Lower leg skin (tissue), 4 donors: ENCODE measurements around the gene RASGRP4. TPM values are rescaled to one million over a fixed set of nuclear protein-coding genes. Genes with fewer than 3 reads are reported as not detected.
A peak's percentile ranks its signal among the peaks of the same experiment; 100 is the strongest.

Experiments
- DNase-seq, 2 donors: peaks; one replicate each; pipeline ENCODE4 v3.0.0-alpha.2; 2019; ENCODE audit warnings: low spot score in 2 of 2
- H3K4me3 ChIP-seq: fragments of 200-600 bp; sonication (generic); 2 replicates; pipeline ENCODE4 v1.5.1; 2017; ENCODE audit warnings: mild to moderate bottlenecking, low read depth; ENCODE audit not compliant: poor library complexity, severe bottlenecking
- CTCF ChIP-seq, 3 donors: fragments of 450-650 bp; IDR thresholded peaks; one replicate each; pipeline ENCODE4 v1.5.1; 2016; ENCODE audit warnings: antibody characterized with exemption in 3 of 3, mild to moderate bottlenecking in 3 of 3, moderate library complexity in 2 of 3
- POLR2A ChIP-seq, 2 donors: fragments of 450-650 bp; IDR thresholded peaks; one replicate each; pipeline ENCODE4 v1.6.1; 2016 to 2017; ENCODE audit warnings: antibody characterized with exemption in 2 of 2, mild to moderate bottlenecking in 1 of 2, moderate library complexity in 1 of 2
- WGBS, 2 donors: methylation state at CpG; one replicate each; pipeline ENCODE4 v1.1.5; 2018; 5-methylcytosine and 5-hydroxymethylcytosine counted together
- intact Hi-C: fragments of 100-400 bp; cut with DNase I; formaldehyde crosslinking; loops from one replicate; pipeline ENCODE4 v1.15.0; 2023; ENCODE audit warnings: low total_unique reads
- total RNA-seq, 4 donors: library from RNA; depleted of rRNA; stranded (reverse); fragments of >200 nt; gene quantifications; one replicate each; pipeline ENCODE4 v1.1.0, GENCODE V29; 2016

Gene RASGRP4
- total RNA-seq, 4 donors from 2014 or later, result 1.3 to 2.3 (median 1.7) TPM

GRCh38 chr19:38425222-38425809 is 703 bp downstream of the RASGRP4 start:
- no peak for DNase-seq
- 61 to 72% methylated on average over 7 of the region's 7 CpGs for WGBS, 2 donors

GRCh38 chr19:38424272-38424671 is 1.7 kb downstream of the RASGRP4 start:
- TF ChIP-seq POLR2A (IDR thresholded peaks at IDR 0.05), result no peak
- DNase-seq, result no peak
- WGBS, 2 donors, result 79 to 83% methylated on average over 4 to 5 of the region's 5 CpGs
- intact Hi-C loops, result no loop called here
- no peak overlapping the region for H3K4me3 ChIP-seq

More at GRCh38 chr19:38425222-38425809, 703 bp downstream of the RASGRP4 start:
- peak overlapping the region; percentile 18 for H3K4me3 ChIP-seq
- TF ChIP-seq CTCF (IDR thresholded peaks at IDR 0.05), result no peak
- intact Hi-C loops, result no loop called here

- H3K4me3 ChIP-seq, result no peak overlapping the region
- intact Hi-C loops, result no loop called here
- TF ChIP-seq CTCF (IDR thresholded peaks at IDR 0.05) (no peak), POLR2A (IDR thresholded peaks at IDR 0.05) (no peak)
- no peak for DNase-seq
- WGBS, 2 donors, result 81 to 84% methylated on average over 7 of the region's 7 CpGs
These were observed 3.6 kb downstream of the RASGRP4 start for GRCh38 chr19:38422438-38422837.

GRCh38 chr19:38421856-38422255 is 4.2 kb downstream of the RASGRP4 start:
- intact Hi-C loops, result no loop called here
- no peak for TF ChIP-seq CTCF (IDR thresholded peaks at IDR 0.05)
- TF ChIP-seq POLR2A (IDR thresholded peaks at IDR 0.05), result no peak
- no peak for DNase-seq
- H3K4me3 ChIP-seq, result no peak overlapping the region
- WGBS, 2 donors, result 74 to 75% methylated on average over 13 to 14 of the region's 14 CpGs

GRCh38 chr19:38420935-38421334 is 5.1 kb downstream of the RASGRP4 start:
- intact Hi-C loops, result no loop called here
- DNase-seq, result no peak
- H3K4me3 ChIP-seq, result no peak overlapping the region
- TF ChIP-seq POLR2A (IDR thresholded peaks at IDR 0.05) (no peak), CTCF (IDR thresholded peaks at IDR 0.05) (no peak)
- WGBS, 2 donors, result 86 to 95% methylated on average over 9 of the region's 9 CpGs

- peak; percentile 65 to 93 for DNase-seq
- H3K4me3 ChIP-seq, result no peak overlapping the region
- 6 to 9% methylated on average over 46 to 49 of the region's 49 CpGs for WGBS, 2 donors
- TF ChIP-seq CTCF (IDR thresholded peaks at IDR 0.05), result no peak
- TF ChIP-seq POLR2A (IDR thresholded peaks at IDR 0.05), result no peak
- intact Hi-C loops, result no loop called here
These were observed 8.2 kb downstream of the RASGRP4 start for GRCh38 chr19:38417544-38418506.
